ENCODE data around the gene PGP.

Gene PGP

DNA sequence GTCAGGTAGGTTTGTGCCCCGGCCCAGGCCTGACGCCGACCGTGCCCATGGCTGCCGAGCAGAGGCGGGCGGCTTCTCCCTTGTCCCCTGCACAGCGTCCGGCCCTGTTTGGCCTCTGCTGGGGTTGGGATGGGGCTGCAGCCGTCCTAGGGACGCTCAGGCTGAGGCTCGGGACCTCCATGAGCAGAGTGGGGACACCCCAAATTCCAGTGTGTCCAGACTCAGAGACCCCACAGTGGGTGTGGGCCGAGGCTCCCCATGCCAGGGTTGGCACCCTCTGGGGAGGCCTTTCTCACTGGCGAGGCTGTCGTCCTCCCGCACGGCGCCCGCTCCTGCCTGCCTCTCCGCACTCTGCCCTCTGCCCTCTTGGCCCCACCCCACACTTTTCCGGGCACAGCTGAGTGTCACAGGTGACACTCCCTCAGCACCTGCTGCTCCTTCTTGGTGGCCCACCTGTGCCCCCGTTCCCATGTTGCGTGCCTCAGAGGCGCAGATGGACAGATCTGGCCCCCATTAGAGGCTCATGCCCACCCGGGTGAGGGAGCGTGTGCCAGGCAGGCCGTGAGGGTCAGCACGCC, 43.0 kb downstream of the PGP start:
- no peaks in the 10 kb centered on the region for H3K27me3 ChIP-seq
- H4K20me1 ChIP-seq, result peaks cover 15 to 90% (median 47%) of the 10 kb centered on the region in 11 experiments; a peak in 20 of 22 replicates
- H3K4me3 ChIP-seq, result peak overlapping the region in 2 of 10 experiments; percentile 60 to 70; a peak in 3 of 20 replicates
- H3K27ac ChIP-seq, result peak overlapping the region in 7 of 11 experiments; percentile 77 to 86 (median 79); a peak in 13 of 22 replicates
- peaks cover 43 to 53% (median 50%) of the 10 kb centered on the region in 10 experiments for H3K4me1 ChIP-seq
- peak overlapping the region; percentile 67 to 81 (median 78); a peak in 19 of 22 replicates for H3K9ac ChIP-seq
- H3K4me2 ChIP-seq, result peak overlapping the region; percentile 71 to 95 (median 88); a peak in 20 of 22 replicates
- no peak for TF ChIP-seq Cebpa-rat (IDR thresholded peaks at IDR 0.05)
- no peaks in the 10 kb centered on the region for H3K9me3 ChIP-seq (replicated peaks in 1 of 11)
- peaks cover 70 to 85% (median 77%) of the 10 kb centered on the region in 11 experiments for H3K36me3 ChIP-seq

DNA sequence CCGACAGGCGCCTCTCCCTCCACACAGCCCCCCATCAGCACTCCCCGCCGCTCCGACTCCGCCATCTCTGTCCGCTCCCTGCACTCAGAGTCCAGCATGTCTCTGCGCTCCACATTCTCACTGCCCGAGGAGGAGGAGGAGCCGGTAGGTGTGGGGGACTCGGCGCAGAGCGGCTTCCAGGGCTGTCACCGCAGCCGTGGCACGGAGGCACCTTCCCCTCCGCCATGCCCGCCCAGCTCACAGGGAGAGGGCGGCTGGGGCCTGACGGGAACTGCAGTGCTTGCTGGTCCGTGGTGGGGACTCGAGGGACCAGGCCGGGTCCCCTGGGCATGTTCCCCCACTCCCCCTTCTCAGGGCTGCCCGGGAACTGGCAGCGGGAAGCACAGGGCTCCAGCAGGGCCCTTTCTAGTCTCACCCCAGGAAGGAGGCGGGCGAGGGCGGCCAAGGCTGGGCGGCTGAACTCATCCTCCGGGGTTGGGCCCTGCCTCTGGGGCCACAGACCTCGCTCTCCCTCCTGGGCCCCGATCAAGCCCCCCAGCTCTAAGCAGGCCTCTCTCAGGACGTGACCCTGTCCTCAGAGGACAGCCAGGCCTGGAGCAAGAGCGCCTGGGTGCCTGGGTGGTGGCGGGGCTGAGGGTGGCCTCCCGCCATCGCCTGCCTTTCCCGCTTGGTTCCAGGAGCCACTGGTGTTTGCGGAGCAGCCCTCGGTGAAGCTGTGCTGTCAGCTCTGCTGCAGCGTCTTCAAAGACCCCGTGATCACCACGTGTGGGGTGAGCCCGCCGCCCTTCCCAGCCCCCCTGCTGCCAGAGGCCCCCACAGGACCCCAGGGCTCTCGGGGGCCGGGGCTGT, 43.8 kb downstream of the PGP start:
- Histone ChIP-seq H3K9me3 (replicated peaks in 1 of 11) (no peaks in the 10 kb centered on the region), H3K36me3 (peaks cover 71 to 86% (median 77%) of the 10 kb centered on the region in 11 experiments), H3K4me3 (peak overlapping the region; percentile 36 to 70 (median 58)), H3K4me1 (peaks cover 45 to 53% (median 50%) of the 10 kb centered on the region in 10 experiments), H4K20me1 (peaks cover 23 to 91% (median 48%) of the 10 kb centered on the region in 11 experiments; a peak in 21 of 22 replicates), H3K9ac (peak overlapping the region; percentile 67 to 81 (median 78)), H3K27me3 (no peaks in the 10 kb centered on the region), H3K27ac (peak overlapping the region; percentile 62 to 86 (median 78)), H3K4me2 (peak overlapping the region; percentile 71 to 95 (median 88))
- TF ChIP-seq Cebpa-rat (IDR thresholded peaks at IDR 0.05), result no peak

DNA sequence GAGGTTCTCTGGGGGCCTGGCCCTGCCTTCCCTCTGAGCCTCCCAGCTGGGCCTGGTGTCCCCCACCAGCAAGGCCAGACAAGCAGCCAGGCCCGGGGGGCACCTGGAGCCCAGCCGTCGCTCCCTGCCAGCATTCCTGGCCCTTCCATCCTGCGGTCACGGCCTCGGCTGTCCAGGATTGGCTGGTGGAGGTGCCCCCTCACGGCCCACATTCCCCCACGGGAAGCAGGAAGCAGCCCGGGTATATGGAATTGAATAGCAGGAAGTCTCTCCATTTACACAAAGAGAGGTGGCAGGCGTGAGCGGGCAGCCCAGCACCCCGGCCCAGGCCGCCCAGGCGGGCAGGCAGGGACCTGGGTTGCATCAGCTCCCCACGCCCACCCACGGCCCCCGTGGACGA, 44.6 kb downstream of the PGP start:
- Histone ChIP-seq H3K4me3 (peak overlapping the region; percentile 36 to 70 (median 58); a peak in 19 of 20 replicates), H3K4me1 (peaks cover 45 to 53% (median 50%) of the 10 kb centered on the region in 10 experiments), H3K4me2 (peak overlapping the region; percentile 71 to 95 (median 88)), H4K20me1 (peaks cover 29 to 91% (median 54%) of the 10 kb centered on the region in 11 experiments; a peak in 21 of 22 replicates), H3K27ac (peak overlapping the region; percentile 62 to 86 (median 78)), H3K27me3 (no peaks in the 10 kb centered on the region), H3K36me3 (peaks cover 69 to 85% (median 77%) of the 10 kb centered on the region in 11 experiments), H3K9me3 (replicated peaks in 1 of 11) (peaks cover 0 to 5% (median 0%) of the 10 kb centered on the region in 11 experiments; a peak in 6 of 22 replicates), H3K9ac (peak overlapping the region; percentile 67 to 81 (median 78))
- no peak for TF ChIP-seq Cebpa-rat (IDR thresholded peaks at IDR 0.05)

DNA sequence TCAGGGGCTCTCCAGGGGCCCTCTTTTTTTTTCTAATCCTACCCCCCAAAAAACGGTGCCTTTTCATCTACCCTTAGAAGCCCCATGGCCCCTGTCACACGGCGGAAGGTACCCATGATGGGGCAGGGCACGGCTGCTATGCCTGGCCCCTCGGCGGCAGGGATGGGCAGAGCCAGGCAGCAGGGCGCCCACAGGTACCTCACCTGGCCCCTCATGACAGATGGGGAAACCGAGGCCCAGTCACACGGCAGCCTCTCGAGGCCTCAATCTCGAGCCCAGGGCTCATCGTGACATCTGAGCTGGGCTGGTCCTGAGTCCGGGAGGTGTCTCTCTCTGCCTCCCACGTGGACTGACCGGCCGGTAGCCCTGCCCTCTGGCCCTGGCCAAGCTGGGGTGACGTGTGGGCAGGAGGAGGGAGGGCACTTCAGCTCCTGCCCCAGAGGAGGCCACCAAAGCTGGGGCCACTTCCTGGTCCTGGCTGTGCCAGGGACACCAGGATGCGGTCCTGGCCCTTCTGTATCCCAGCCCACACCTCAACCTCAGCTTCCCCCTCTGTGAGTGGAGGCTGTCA, 47.5 kb downstream of the PGP start:
- TF ChIP-seq Cebpa-rat (IDR thresholded peaks at IDR 0.05), result no peak
- Histone ChIP-seq H4K20me1 (peaks cover 49 to 94% (median 76%) of the 10 kb centered on the region in 11 experiments), H3K36me3 (peaks cover 56 to 84% (median 75%) of the 10 kb centered on the region in 11 experiments)

DNA sequence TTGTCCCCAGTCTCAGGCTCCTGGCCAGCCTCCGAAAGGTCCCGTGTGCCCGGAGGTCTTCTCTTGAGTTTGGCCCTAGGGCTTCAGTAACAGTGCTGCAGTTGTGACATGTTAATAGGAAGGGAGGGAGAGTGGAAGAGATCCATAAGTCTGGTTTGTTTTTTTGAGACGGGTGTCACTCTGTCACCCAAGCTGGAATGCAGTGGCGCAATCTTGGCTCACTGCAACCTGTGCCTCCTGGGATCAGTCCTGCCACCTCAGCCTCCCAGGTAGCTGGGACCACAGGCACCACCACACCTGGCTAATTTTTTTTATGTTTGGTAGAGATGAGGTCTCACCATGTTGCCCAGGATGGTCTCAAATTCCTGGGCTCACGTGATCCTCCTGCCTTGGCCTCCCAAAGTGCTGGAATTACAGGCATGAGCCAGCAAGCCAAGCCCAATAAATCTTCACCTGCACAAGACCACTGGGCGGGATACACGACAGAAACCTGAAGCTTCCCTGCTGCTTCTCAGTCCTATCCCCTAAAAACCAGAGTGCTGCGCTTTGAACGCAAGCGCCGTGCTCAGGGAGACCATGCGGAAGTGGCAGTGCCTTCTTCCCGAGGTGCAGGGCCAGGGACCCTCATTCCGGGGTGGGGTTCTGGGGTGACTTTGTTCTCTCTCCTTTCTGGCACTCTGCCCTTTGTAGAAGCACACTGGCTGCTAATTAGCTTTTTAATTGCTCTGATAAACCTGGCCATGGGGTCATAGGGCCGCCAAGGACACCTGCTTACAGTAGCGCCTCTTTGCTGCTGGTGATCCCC, 48.2 kb downstream of the PGP start:
- Histone ChIP-seq H3K9ac (peak overlapping the region in 6 of 11 experiments; percentile 16 to 81 (median 34); a peak in 7 of 22 replicates), H3K27ac (peak overlapping the region in 1 of 11 experiments; percentile 22; a peak in 1 of 22 replicates), H4K20me1 (peaks cover 56 to 98% (median 83%) of the 10 kb centered on the region in 11 experiments), H3K36me3 (peaks cover 50 to 84% (median 69%) of the 10 kb centered on the region in 11 experiments), H3K9me3 (replicated peaks in 1 of 11) (peaks cover 0 to 25% (median 15%) of the 10 kb centered on the region in 11 experiments; a peak in 15 of 22 replicates), H3K4me3 (no peak overlapping the region), H3K4me1 (peaks cover 55 to 66% (median 59%) of the 10 kb centered on the region in 10 experiments), H3K27me3 (no peaks in the 10 kb centered on the region), H3K4me2 (peak overlapping the region in 1 of 11 experiments; percentile 9; a peak in 1 of 22 replicates)
- TF ChIP-seq Cebpa-rat (IDR thresholded peaks at IDR 0.05), result no peak

More for the DNA sequence above, 47.5 kb downstream of the PGP start:
- H3K4me2 ChIP-seq, result peak overlapping the region in 8 of 11 experiments; percentile 9 to 95 (median 90); a peak in 11 of 22 replicates
- H3K4me3 ChIP-seq, result no peak overlapping the region
- peaks cover 0 to 25% (median 15%) of the 10 kb centered on the region in 11 experiments; a peak in 15 of 22 replicates for H3K9me3 ChIP-seq (replicated peaks in 1 of 11)
- no peaks in the 10 kb centered on the region for H3K27me3 ChIP-seq
- peaks cover 49 to 61% (median 55%) of the 10 kb centered on the region in 10 experiments for H3K4me1 ChIP-seq
- H3K9ac ChIP-seq, result peak overlapping the region in 9 of 11 experiments; percentile 14 to 81 (median 67); a peak in 13 of 22 replicates
- H3K27ac ChIP-seq, result peak overlapping the region in 4 of 11 experiments; percentile 11 to 32 (median 20); a peak in 4 of 22 replicates

DNA sequence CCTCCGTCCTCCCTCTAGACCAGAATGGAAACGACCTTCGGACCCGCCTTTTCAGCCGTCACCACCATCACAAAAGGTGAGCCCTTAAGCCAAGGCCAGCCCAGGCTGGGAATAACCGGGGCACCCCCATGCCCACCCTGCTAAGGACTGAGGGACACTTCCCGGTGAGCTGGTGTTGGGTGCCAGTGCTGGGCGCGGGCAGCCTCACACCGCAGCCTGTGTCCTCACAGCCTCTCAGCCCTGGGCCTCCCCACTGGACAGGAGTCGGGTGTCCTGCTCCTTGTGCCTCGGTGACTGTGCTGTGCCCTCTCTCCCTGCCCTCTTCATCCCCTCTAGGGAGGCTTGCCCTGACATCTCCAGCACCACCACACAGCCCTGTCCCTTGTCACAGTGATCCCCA, 48.8 kb downstream of the PGP start:
- Histone ChIP-seq H3K9ac (peak overlapping the region in 2 of 11 experiments; percentile 16 to 20; a peak in 2 of 22 replicates), H3K27me3 (no peaks in the 10 kb centered on the region), H4K20me1 (peaks cover 61 to 98% (median 88%) of the 10 kb centered on the region in 11 experiments), H3K4me3 (no peak overlapping the region), H3K27ac (peak overlapping the region in 1 of 11 experiments; percentile 22; a peak in 1 of 22 replicates), H3K4me1 (peaks cover 53 to 66% (median 58%) of the 10 kb centered on the region in 10 experiments), H3K9me3 (replicated peaks in 1 of 11) (peaks cover 0 to 25% (median 15%) of the 10 kb centered on the region in 11 experiments; a peak in 15 of 22 replicates), H3K36me3 (peaks cover 45 to 81% (median 63%) of the 10 kb centered on the region in 11 experiments), H3K4me2 (no peak overlapping the region)
- TF ChIP-seq Cebpa-rat (IDR thresholded peaks at IDR 0.05), result no peak

DNA sequence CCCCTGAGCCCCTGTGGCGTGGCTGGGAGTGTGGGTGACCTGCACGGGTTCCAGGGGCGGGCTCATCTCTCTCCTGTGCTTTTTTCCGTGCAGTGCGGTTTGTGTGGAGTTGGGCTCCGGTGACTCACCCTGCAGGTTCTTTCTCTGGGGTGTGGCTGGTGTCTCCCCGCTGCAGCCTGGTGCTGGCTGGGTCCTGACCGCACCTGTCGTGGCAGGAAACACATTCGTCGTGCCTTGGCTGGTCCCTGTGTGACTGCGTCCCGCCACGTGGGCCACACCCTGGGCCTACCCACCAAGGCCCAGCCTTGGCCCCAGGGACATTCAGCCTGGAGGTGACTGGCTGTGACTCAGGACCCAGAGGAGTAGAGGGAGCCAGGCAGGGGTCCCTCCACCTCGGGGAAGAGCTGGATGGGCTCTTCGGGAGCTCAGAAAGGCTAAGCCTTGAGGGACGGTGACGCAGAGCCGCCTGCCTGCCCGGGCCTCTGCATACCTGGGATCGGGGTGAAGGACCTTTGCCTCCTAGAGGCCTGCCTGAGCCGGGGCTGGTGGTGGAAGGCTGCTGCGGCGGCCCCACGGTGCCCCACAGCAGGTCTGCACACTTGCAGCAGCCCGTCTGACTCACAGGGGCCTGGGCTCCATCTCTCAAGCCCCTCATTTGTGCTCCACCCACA, 51.3 kb downstream of the PGP start:
- Histone ChIP-seq H4K20me1 (peaks cover 70 to 97% (median 90%) of the 10 kb centered on the region in 11 experiments), H3K9me3 (replicated peaks in 1 of 11) (peaks cover 0 to 25% (median 15%) of the 10 kb centered on the region in 11 experiments; a peak in 15 of 22 replicates), H3K4me2 (no peak overlapping the region), H3K4me3 (0 out of 20 replicates have a peak overlapping the region, but pooled peaks of 1 of the 10 experiments have one; percentile 3), H3K27me3 (no peaks in the 10 kb centered on the region), H3K36me3 (peaks cover 40 to 67% (median 57%) of the 10 kb centered on the region in 11 experiments), H3K9ac (peak overlapping the region in 1 of 11 experiments; percentile 33; a peak in 1 of 22 replicates), H3K27ac (peak overlapping the region in 3 of 11 experiments; percentile 13 to 91 (median 32); a peak in 4 of 22 replicates), H3K4me1 (peaks cover 51 to 65% (median 58%) of the 10 kb centered on the region in 10 experiments)
- TF ChIP-seq Cebpa-rat (IDR thresholded peaks at IDR 0.05), result no peak

Data from BLaER1 treated with 17β-estradiol and CSF1 and Interleukin-3, amounts not matched to agents 10 nM and 100 nM (cell line).